T-helper 9 cell (primary cell): Measurements from ENCODE around the gene HINFP.

Experiments
- DNase-seq: peaks from one replicate; pipeline ENCODE4 v3.0.0-alpha.2; 2020
- total RNA-seq, 2 donors: gene quantifications; one replicate each; lab custom pipeline; 2026; lab: John Stamatoyannopoulos, UW

The HINFP gene, protein sequence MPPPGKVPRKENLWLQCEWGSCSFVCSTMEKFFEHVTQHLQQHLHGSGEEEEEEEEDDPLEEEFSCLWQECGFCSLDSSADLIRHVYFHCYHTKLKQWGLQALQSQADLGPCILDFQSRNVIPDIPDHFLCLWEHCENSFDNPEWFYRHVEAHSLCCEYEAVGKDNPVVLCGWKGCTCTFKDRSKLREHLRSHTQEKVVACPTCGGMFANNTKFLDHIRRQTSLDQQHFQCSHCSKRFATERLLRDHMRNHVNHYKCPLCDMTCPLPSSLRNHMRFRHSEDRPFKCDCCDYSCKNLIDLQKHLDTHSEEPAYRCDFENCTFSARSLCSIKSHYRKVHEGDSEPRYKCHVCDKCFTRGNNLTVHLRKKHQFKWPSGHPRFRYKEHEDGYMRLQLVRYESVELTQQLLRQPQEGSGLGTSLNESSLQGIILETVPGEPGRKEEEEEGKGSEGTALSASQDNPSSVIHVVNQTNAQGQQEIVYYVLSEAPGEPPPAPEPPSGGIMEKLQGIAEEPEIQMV
- 20.3 to 45.3 reads per million in 2 donors for total RNA-seq

DNA sequence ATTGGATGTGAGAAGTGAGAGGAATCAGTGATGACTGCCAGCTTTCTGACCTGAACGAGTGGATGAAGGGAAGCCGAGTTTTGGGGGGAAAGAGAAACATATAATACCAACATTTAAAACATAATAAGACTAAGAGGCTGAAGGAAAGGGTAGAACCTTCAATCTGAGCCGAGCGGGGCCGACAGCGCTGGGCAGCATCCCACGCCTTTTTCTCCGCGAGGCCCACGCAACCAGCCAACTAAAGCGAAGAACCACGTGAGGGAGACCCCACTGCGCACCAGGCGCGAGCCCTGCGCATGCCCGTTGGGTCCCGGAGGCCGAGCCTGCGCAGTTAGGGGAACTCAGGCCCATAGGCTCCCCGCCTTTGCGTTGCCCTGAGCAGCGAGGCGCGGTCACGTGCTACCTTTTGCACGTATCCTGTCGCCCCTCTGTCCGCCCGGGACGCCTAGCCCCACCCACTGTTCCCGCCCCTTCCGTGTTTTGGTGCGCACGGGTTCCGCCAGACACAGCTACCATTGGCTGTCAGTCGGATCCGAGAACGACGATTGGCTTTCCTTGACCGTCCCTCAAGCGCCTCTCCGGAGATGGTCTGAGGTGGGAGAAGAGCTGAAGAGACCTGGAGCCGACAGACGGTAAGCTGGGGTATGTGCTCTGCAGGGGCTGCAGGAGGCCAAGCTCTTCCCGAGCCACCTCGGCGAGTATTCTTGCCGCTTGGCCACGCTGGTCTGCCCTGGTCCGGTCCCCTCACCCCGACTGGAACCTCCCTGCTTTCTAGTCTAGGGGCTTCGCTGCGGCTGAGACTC is at the start of gene HINFP:
Gene HINFP, plus strand, starts transcription at position 573 of the 803 bp plus-strand sequence. CDS start 5,365 bp downstream, outside the sequence.
- DNase-seq = peak; percentile 99

DNA sequence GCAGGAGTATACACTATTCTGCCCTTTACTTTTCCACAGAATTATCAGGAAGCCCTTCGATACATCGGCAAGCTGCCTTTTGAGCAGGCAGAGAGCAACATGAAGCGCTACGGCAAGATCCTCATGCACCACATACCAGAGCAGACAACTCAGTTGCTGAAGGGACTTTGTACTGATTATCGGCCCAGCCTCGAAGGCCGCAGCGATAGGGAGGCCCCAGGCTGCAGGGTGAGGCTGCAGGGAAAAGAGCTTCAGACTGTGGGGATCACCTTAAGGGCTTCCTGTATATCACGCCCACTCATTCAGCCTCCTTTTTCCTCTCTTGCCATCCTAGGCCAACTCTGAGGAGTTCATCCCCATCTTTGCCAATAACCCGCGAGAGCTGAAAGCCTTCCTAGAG is 43.5 kb upstream of the HINFP start:
- DNase-seq = no peak

DNA sequence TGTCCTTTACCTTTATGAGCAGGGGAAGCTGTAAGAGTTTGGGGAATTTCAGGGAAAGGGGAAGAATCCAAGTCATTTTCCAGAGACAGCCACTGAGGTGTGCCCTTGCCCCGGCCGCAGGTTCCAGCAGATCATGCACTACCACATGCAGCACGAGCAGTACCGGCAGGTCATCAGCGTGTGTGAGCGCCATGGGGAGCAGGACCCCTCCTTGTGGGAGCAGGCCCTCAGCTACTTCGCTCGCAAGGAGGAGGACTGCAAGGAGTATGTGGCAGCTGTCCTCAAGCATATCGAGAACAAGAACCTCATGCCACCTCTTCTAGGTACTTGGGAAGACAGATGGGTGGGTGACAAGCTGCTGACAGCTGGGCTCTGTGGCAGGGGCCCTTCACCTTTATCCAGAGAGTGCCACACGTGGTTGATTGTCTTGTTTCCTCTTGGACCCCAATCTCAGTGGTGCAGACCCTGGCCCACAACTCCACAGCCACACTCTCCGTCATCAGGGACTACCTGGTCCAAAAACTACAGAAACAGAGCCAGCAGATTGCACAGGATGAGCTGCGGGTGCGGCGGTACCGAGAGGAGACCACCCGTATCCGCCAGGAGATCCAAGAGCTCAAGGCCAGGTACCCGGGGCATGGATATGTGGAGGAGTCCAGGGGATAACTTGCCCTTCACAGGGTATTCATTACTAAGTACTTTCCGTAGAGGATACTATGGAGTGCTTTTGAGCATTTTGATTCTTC is 42.5 kb upstream of the HINFP start:
- DNase-seq = no peak

DNA sequence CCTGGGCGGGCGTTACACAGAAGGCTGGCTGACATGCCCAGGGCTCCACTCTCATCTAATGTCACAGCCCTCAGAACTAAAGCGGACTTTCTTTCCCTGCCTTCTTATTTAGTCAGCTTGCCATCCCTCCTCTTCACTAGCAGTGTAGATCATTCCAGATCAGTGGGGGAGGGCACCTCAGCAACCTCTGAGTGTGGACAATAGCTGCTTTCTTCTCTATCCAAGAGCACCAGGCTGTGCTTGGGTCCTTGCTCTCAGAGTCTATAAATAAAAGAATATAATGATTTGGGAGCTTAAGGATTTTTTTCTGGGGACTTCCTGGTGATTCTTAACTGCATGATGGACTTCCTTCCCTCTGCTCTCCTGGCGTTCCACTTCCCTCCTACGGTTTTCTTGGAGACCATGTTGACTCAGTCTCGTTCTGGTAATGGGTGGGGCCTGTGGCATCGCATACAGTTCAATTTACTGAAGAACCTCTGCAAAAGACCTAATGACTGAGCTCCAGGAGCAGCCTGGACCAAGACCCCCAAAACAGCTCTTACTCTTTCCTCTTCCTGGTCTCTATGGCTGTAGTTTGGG is 39.6 kb upstream of the HINFP start:
- DNase-seq = no peak

DNA sequence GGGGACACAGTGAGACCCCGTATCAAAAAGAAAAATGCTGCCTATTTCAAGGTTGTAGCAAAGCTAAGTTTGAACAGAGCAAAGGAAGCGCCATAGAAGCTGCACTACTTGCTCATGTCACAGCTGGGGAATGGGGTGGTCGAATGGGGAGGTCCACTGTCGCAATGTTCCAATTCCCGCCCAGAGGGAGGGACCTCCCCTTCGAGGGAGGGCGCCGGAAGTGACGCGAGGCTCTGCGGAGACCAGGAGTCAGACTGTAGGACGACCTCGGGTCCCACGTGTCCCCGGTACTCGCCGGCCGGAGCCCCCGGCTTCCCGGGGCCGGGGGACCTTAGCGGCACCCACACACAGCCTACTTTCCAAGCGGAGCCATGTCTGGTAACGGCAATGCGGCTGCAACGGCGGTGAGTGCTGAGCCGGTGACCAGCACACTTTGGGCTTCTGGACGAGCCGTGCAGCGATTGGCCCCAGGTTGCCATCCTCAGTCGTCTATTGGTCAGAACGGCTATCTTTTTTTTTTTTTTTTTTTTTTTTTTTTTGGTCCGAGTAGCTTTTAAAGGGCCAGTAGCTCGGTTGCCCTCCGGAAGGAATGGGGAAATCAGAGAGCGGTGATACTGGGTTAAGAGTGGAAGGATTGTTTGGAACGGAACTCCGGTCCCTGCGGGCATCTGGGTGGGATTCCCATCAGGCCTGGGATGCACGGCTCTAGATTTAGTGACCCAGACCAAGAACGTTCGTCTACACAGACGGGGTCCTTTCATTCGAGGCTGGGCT is 36.5 kb upstream of the HINFP start, which contains the start of gene HMBS:
Gene HMBS, plus strand, starts transcription at position 219 of the 774 bp plus-strand sequence. Its CDS starts 153 bp downstream, at position 372.
- peak; percentile 87 for DNase-seq

DNA sequence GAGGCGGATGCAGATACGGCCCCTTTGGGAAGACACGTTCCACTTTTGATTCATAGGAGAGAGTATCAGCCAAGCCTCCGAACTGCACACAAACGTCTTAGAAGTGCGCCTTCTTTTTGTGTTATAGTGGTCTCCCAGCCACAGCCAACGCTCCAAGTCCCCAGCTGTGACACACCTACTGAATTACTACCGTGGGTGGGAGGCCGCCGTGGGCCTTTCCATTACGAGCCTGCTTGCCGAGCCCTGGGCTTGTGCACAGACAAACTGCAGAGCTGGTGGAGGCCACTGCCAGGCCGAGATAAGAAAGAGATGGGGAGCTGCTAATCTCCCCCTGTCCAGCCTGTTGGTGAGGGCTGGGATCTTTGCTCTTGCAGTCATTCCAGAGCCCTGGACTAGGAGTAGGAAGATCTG is 35.9 kb upstream of the HINFP start:
- DNase-seq = peak; percentile 11

DNA sequence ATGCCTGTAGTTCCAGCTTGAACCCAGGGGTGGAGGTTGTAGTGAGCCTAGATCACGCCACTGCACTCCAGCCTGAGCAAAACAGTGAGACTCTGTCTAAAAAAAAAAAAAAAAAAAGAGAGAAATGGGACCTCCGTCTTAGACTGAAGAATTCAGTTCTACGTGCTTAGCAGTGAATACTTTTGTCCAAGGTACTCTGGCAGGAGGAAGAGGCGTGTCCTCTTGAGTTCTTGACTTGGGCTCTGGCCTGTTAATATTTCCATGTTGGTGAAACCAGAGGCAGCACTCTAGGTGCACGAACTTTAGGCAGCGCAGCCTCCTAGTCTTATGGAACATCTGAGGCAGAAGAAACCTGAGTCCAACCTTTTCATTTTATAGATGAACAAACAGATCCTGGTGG is 34.3 kb upstream of the HINFP start:
- DNase-seq = no peak

DNA sequence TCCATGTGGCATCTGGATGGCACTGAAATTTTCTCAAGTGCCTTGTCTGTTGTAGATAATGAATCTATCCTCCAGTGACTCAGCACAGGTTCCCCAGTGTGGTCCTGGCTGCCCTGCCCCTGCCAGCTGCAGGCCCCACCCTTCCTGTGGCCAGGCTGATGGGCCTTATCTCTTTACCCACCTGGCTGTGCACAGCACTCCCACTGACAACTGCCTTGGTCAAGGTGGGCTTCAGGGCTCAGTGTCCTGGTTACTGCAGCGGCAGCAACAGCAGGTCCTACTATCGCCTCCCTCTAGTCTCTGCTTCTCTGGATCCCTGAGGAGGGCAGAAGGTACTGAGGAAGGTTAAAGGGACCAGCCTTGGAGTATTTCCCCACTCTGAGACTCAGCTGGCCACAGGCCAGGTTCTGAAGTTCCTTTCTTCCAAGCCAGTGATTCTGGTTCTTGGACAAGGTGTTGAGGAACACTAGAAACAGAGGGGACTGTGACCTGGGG is 33.6 kb upstream of the HINFP start:
- no peak for DNase-seq

DNA sequence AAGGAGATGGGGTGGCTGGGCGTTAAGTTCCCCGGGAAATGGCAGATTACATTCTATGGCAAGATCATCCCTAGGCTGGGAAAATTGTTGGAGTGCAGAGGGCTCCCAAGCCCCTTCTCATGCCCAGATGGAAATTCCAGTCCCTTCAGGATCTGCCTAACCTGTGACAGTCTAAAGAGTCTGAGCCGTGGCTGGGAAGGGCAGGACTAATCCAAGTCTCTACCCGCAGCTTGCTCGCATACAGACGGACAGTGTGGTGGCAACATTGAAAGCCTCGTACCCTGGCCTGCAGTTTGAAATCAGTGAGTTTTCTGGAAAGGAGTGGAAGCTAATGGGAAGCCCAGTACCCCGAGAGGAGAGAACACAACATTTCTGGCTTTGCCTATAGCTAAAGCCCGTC is 33.0 kb upstream of the HINFP start:
- no peak for DNase-seq

DNA sequence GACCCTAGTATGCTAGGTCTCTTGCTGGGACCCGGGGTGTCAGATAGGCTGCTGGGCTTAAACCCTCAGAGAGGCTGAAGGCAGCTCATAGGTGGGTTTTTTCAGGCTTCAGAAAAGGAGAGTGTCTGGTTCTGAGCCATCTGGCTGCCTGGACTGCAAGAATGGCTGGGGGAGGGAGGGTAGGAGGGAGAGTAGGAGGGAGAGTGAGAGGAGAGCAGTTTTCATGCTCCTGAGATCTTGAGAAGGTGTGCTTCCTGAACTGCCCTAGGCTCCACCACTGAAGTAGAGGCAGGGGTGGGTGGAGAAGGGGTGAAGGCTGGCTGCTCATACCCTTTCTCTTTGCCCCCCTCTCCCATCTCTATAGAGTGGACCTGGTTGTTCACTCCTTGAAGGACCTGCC is 32.1 kb upstream of the HINFP start:
- DNase-seq = no peak

DNA sequence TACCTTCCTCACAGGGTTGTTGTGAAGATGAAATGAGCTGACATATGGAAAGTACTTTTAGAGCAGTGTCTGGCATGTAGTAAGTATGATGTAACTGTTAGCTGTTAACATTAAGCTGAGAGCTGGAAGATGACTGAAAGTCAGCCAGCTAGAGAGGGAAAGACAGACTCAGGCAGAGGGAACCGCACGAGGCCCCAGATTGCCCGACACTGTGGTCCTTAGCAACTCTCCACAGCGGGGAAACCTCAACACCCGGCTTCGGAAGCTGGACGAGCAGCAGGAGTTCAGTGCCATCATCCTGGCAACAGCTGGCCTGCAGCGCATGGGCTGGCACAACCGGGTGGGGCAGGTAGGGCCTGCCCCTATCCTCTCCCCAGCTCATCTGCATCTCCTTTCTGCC is 30.2 kb upstream of the HINFP start:
- no peak for DNase-seq

DNA sequence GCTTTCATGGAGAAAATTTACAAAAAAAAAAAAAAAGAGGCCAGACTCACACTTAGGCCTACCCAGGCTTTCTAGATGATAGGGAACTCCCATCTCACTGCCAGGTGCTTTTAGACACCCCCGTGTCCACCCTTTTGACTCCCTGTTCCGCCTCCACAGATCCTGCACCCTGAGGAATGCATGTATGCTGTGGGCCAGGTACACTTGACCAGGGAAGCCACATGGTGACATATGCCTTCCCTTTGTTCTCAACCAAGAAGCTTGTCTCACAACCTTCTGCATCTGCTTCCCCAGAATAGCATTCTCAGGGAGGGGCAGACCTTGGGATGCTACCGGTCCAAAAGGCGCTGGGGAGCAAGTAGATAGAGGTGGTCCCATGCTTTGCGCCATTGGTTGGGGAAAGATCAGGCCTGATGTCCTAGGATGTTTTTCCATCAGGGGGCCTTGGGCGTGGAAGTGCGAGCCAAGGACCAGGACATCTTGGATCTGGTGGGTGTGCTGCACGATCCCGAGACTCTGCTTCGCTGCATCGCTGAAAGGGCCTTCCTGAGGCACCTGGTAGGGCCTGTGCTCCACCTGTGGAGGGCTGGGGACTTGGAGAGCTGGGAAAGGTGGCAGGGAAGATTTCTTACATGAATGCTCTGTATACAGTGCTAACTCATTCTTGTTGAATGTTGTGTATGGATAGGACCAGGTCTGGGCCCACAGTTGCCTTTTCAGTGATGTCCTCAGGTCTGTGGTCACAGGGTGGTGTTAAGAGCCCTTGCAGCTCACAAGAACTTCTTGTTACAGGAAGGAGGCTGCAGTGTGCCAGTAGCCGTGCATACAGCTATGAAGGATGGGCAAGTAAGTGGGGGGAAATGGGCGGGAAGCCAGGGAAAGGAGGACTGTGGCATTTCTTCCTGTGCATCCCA is 29.2 kb upstream of the HINFP start:
- DNase-seq = no peak

DNA sequence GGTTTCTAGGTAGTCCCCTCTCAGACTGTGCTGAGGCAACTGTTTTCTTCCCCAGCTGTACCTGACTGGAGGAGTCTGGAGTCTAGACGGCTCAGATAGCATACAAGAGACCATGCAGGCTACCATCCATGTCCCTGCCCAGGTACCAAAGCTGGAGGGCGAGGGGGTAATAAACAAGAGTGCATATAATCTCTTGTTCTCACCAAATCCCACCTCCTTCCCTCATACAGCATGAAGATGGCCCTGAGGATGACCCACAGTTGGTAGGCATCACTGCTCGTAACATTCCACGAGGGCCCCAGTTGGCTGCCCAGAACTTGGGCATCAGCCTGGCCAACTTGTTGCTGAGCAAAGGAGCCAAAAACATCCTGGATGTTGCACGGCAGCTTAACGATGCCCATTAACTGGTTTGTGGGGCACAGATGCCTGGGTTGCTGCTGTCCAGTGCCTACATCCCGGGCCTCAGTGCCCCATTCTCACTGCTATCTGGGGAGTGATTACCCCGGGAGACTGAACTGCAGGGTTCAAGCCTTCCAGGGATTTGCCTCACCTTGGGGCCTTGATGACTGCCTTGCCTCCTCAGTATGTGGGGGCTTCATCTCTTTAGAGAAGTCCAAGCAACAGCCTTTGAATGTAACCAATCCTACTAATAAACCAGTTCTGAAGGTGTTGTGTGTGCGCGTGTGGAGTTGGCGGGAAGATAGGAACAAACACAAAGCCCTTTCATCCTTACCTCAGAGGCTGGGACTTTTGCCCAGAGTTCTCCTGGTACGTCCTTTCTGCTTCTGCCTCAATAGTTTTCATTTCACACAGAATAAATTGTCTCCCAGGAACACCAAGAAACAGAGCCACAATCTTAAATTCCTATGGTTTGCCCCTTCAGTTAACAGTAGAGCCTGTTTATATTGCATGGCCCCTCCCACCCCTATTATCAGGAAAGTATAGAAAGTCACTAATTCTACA is 28.2 kb upstream of the HINFP start:
- DNase-seq = no peak

DNA sequence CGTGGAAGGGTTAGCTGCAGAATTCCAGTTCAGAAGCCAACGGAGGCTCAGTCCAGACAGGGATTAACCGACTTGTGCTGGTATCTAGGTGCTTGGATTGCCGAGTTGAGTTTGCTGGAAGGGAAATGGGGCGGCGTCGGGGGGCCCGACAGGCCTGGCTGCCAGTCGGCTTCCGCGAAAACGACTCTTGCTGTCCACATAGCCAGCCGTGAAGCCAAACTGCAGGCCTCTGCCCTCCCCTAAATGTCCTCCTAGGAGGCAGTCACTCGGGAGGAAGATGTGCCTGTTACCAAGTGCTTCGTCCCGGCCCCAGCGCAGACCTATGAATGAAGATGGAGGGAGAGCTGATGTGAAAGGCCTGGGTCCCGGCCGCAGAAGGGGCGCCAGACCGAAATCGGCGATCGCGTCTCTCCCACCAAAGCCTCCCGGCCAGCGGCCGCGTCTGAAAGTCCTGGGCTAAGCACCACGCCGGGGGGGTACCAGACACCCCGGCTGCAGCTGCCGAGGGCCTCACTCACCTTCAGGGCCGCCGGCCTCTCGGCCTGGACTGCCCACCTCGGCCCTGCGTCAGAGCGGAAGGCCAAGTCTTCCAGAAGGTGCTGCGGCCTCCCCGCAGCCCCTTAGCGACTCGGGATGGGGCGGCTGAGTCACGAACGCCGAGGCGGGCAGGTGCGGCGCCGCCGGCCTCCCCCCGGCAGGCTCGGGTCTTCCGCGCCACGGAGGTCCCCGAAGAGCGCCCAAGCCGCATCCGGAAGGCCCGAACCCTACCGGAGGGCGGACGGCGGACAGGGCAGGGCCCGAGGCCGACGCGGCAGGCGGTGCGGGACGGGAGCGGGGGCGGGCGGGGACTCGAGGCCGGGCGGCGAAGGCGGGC is 27.2 kb upstream of the HINFP start:
- peak; percentile 43 for DNase-seq

DNA sequence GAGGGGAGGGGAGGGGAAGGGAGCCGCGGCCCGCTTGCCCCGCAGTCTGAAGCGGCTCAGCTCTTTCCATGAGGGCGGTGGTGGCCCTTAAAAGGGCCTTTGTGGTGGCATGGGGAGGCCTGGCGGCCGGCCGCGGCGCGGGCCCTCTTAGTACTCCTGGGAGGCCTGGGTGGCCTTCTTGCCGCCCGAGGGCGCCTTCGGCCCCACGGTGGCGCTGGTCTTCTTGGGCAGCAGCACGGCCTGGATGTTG is 26.6 kb upstream of the HINFP start:
- DNase-seq = no peak

DNA sequence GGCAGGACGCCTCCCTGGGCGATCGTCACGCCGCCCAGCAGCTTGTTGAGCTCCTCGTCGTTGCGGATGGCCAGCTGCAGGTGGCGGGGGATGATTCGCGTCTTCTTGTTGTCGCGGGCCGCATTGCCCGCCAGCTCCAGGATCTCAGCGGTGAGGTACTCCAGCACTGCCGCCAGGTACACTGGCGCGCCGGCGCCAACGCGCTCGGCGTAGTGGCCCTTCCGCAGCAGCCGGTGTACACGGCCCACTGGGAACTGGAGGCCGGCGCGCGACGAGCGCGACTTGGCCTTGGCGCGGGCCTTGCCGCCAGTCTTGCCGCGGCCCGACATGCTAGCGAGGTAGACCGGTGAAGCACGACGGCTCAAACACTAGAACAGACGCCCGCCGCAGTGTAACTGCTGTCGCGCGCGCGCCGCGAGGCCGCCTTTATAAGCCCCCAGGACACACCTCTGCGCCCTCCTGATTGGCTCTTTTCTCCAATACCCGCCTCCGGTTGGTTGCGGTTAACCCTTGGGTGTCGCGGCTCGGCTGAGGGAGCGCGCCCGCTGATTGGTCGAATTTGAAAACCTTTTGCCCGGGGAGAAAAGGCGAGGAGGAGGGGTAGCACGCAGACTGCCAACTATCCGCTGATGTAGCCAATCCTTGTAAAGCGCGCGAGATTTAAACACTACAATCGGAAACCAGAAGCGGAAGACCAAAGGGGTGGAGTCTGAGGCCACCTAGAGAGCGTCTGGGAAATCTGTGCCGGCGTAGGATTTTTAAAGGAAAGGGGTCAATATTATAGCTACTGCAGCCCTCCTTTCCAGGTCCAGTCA is 26.1 kb upstream of the HINFP start:
- peak; percentile 97 for DNase-seq

DNA sequence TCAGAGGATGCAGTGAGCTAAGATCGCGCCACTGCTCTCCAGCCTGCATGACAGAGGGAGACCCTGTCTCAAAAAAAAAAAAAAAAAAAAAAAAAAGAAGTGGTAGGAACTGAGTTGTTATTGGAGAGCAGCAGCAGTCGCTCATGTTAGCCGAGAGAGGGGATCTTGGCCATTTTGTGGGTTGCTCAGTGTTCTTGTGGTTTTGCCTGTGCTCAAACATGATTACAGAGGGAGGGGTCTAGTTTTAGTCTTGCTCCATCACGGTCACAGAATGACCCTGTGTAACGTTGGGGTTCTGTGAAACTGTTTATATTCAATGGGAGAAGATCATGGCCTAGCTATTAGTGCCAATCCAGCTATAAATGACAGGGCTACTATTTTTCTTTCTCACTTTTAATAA is 21.7 kb upstream of the HINFP start:
- no peak for DNase-seq
